ENCODE results near the gene H2BW1. TPM values are rescaled to one million over a fixed set of nuclear protein-coding genes. Genes with fewer than 3 reads are reported as not detected.
"Not testable (repeated sequence)": the region's sequence is repeated elsewhere in the genome, so short reads cannot be mapped to it uniquely, and the experiment has no call there.

The H2BW1 gene, protein sequence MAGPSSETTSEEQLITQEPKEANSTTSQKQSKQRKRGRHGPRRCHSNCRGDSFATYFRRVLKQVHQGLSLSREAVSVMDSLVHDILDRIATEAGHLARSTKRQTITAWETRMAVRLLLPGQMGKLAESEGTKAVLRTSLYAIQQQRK
- total RNA-seq (2014; rRNA removed; shearing (Covaris generic)) = not detected in 2 replicates
- polyA plus RNA-seq (2015; cell fraction: cytosol; rRNA removed) = not detected in 2 replicates
- polyA plus RNA-seq (2015; cell fraction: nucleus; rRNA removed) = not detected in 2 replicates

- DNase-seq (ENCODE audit: low read depth, low spot score) = no peak
- in situ Hi-C loops (cut with HindIII; ENCODE audit: low pct_unique_long_range_greater_than_20kb, low sequenced_read_pairs) = no loop called here
Measured at GRCh38 chrX:104013606-104014005, at the start of gene H2BW1. H2BW1 (minus strand) TSS chrX:104013708; CDS start chrX:104013576, 132 bp downstream.

DNA sequence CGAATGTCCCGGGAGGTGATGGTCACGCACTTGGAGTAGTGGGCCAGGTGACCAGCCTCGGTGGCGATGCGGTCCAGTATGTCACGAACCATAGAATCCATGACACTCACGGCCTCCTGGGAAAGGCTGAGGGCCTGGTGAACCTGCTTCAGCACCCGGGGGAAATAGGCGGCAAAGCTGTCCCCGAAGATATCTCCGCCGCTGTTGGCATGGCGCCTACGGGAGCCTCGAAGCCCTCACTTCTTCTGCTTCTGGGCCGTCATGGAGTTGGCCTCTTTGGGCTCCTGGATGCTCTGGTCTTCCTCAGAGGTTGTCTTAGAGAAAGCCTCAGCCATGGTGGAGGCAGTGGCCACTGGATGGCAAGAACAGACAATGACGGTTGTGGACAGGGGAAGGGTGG is 49.1 kb upstream of the H2BW1 start:
- in situ Hi-C loops (cut with HindIII; ENCODE audit: low pct_unique_long_range_greater_than_20kb, low sequenced_read_pairs); DNase-seq (ENCODE audit: low read depth, low spot score): not testable (repeated sequence)

GRCh38 chrX:104054956-104055355 is 41.4 kb upstream of the H2BW1 start:
- DNase-seq (ENCODE audit: low read depth, low spot score); in situ Hi-C loops (cut with HindIII; ENCODE audit: low pct_unique_long_range_greater_than_20kb, low sequenced_read_pairs): not testable (repeated sequence)

- no peak for DNase-seq (ENCODE audit: low read depth, low spot score)
- in situ Hi-C loops (cut with HindIII; ENCODE audit: low pct_unique_long_range_greater_than_20kb, low sequenced_read_pairs) = no loop called here
Measured at GRCh38 chrX:104047171-104047570, 33.7 kb upstream of the H2BW1 start.

DNA sequence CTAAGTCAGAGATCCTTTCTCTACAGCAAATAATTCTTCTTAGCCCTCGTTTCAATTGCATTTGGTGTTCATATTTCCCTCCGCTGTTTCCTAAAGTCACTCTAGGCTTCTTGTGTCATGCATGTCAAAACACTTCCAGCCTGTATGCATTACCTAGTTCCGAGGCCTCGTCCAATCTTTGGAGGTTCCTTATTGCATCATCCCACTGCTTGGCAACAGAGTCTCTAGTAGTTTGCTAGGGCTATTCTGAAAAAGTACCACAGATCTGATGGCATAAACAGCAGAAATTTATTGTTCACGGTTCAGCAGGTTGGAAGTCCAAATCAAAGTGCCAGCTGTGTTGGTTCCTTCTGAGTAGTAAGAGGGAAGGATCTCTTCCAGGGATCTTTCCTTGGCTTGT is 32.1 kb upstream of the H2BW1 start:
- no peak for DNase-seq (ENCODE audit: low read depth, low spot score)
- in situ Hi-C loops (cut with HindIII; ENCODE audit: low pct_unique_long_range_greater_than_20kb, low sequenced_read_pairs) = no loop called here

- no peak for DNase-seq (ENCODE audit: low read depth, low spot score)
- in situ Hi-C loops (cut with HindIII; ENCODE audit: low pct_unique_long_range_greater_than_20kb, low sequenced_read_pairs) = no loop called here
Measured at GRCh38 chrX:104041003-104041402, 27.5 kb upstream of the H2BW1 start.

- in situ Hi-C loops (cut with HindIII; ENCODE audit: low pct_unique_long_range_greater_than_20kb, low sequenced_read_pairs) = no loop called here
- DNase-seq (ENCODE audit: low read depth, low spot score) = no peak
Measured at GRCh38 chrX:104039689-104040505, 26.4 kb upstream of the H2BW1 start, which contains the start of gene H2BW2. H2BW2 (plus strand) TSS chrX:104039956; CDS start chrX:104039995, 39 bp downstream.

DNA sequence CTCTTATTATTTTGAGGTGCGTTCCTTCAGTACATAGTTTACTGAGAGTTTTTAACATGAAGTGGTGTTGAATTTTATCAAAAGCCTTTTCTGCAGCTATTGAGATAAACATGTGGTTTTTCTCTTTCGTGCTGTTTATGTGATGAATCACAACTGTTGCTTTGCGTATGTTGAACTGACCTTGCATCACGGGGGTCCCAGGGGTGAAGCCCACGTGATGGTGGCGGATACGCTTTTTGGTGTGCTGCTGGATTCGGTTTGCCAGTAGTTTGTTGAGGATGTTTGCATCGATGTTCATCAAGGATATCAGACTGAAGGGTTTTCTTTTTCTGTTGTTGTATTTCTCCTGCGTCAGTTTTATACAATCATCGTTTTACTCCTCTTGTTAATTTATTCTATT is 4.6 kb upstream of the H2BW1 start:
- in situ Hi-C loops (cut with HindIII; ENCODE audit: low pct_unique_long_range_greater_than_20kb, low sequenced_read_pairs) = no loop called here
- DNase-seq (ENCODE audit: low read depth, low spot score) = no peak

DNA sequence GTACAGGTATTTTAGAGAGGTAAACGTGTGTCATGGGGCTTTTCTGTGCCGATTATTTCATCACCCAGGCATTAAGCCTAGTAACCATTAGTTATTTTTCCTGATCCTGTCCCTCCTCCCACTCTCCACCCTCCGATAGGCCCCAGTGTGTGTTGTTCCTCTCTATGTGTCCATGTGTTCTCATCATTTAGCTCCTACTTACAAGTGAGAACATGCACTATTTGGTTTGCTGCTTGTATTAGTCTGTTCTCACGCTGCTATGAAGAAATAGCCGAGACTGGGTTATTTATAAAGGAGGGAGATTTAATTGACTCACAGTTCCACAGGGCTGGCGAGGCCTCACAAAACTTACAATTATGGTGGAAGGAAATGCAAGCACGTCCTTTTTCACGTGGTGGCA is 2.1 kb upstream of the H2BW1 start:
- in situ Hi-C loops (cut with HindIII; ENCODE audit: low pct_unique_long_range_greater_than_20kb, low sequenced_read_pairs); DNase-seq (ENCODE audit: low read depth, low spot score): not testable (repeated sequence)

- no peak for DNase-seq (ENCODE audit: low read depth, low spot score)
- in situ Hi-C loops (cut with HindIII; ENCODE audit: low pct_unique_long_range_greater_than_20kb, low sequenced_read_pairs) = no loop called here
Measured at GRCh38 chrX:104013158-104013557, 350 bp downstream of the H2BW1 start.

DNA sequence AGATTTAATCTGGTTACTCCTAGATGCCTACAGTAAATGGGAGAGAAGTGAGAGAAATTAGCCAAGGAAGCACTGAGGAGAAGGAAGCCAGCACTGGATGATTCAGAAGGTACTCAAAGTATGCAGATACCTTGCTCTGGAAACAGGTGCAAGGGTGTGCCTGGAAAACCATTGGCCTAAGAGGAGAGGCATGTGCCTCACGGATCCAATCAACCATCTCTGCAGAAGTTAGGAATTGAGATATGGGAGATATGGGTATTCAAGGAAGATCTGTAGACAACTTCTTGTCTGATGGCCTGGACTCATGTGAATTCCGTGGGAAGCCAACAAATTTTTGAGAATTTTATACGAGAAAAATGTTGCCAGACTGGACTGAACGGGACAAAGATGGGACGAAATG is 4.7 kb downstream of the H2BW1 start:
- in situ Hi-C loops (cut with HindIII; ENCODE audit: low pct_unique_long_range_greater_than_20kb, low sequenced_read_pairs) = no loop called here
- DNase-seq (ENCODE audit: low read depth, low spot score) = no peak

GRCh38 chrX:103999234-103999633 is 14.3 kb downstream of the H2BW1 start:
- in situ Hi-C loops (cut with HindIII; ENCODE audit: low pct_unique_long_range_greater_than_20kb, low sequenced_read_pairs) = no loop called here
- no peak for DNase-seq (ENCODE audit: low read depth, low spot score)

DNA sequence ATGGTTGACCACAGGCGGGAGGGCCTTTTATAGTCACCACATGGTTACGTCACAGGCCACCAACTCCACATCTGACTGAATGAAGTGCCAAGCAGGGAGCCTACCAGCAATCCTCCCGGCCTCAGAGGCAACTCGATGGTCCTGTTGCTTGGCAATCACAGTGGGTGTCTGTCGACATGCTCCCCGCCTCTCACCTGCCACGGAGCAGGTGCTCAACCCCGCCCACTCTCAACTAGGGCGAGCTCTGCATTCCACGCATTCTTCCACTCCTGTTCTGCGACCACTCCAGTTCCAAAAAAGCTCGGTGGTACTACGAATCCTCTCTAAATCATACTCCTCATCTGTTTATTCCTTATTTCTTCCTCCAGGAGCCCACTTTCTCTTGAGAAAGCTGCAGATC is 30.0 kb downstream of the H2BW1 start:
- in situ Hi-C loops (cut with HindIII; ENCODE audit: low pct_unique_long_range_greater_than_20kb, low sequenced_read_pairs); DNase-seq (ENCODE audit: low read depth, low spot score): not testable (repeated sequence)

DNA sequence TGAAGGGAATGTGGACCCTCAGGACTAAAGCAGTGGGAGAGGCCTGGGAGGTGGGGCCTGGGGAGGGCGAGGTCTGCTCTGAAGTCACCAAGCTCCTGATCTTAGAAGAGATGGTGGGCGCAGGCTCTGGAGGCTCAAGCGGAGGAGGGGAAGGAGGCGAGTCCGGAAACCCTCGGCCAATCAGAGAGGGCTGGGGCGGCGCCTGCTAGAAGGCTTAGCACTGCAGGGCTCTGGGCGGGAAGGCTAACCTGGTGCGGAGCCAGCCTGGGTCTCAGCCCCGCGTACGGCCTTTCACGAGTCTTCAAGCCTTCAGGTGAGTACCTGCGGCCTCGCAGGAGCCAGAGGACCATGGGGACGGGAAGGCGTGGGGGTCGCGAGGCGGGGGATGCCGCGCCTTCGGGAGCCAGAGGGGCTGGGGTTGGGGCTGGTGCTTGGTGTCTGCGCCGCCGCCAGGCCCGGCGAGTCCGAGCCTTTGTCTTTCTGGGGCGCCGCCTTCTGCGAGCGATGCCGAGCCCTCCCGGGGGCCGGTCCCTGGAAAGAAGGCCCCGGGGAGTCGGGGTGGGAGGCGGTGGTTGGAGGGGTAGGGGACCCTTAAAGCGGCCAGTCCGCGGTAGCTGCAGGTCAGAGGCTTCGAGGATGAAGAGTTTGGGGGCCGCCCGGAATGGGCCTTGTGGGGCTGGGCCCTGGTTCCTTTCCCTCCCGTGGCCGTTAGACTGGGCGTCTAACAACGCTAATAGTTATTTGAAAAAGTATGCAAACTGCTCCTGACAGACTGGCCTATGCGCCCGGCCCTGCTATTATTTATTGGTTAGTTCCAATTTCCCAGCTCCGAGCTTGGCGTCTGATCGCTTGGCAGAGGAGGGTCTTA is 50.9 kb downstream of the H2BW1 start, which contains the start of gene TMSB15B:
Gene TMSB15B, plus strand, starts transcription at position 217 of the 868 bp plus-strand sequence.
- in situ Hi-C loops (cut with HindIII; ENCODE audit: low pct_unique_long_range_greater_than_20kb, low sequenced_read_pairs); DNase-seq (ENCODE audit: low read depth, low spot score): not testable (repeated sequence)

Measured in SK-MEL-5 (cell line).